Vagina (tissue), 2 donors: ENCODE results near the gene HIC2.

Experiments used
- CTCF ChIP-seq, 3 experiments: fragments of 450-650 bp in 2 of 3; fragments of 200-600 bp in 1 of 3; sonication (generic) in 1 of 3; IDR thresholded peaks; one replicate each; pipeline ENCODE4 v1.5.1; 2017 to 2019; ENCODE audit warnings: antibody characterized with exemption in 3 of 3, mild to moderate bottlenecking in 2 of 3, moderate library complexity in 2 of 3
- POLR2A ChIP-seq, 2 donors: fragments of 450-650 bp; IDR thresholded peaks; one replicate each; pipeline ENCODE4 v1.6.1; 2017; ENCODE audit warnings: antibody characterized with exemption in 2 of 2, mild to moderate bottlenecking in 2 of 2, moderate library complexity in 2 of 2
- POLR2AphosphoS5 ChIP-seq, 2 donors: sonication (generic); formaldehyde crosslinking; IDR thresholded peaks; one replicate each; pipeline ENCODE4 v1.9.0; 2017; ENCODE audit warnings: antibody characterized with exemption in 2 of 2, mild to moderate bottlenecking in 2 of 2, low read depth in 1 of 2; ENCODE audit not compliant: insufficient read depth in 1 of 2

GRCh38 chr22:21443057-21443734 lies 26.0 kb downstream of the HIC2 start:
- TF ChIP-seq CTCF (IDR thresholded peaks at IDR 0.05) (no peak), POLR2A (IDR thresholded peaks at IDR 0.05) (no peak), POLR2AphosphoS5 (IDR thresholded peaks at IDR 0.05; ENCODE audit: insufficient read depth in 1 of 2, low read depth in 1 of 2) (no peak)
